Mesendoderm (in vitro differentiated cells): ENCODE data around the gene UBE2H.
A peak's percentile ranks its signal among the peaks of the same experiment; 100 is the strongest.

ENCODE experiments used
- DNase-seq: peaks from one replicate; pipeline ENCODE4 v3.0.0; 2013
- H2AK5ac ChIP-seq: 2 replicates; pipeline ENCODE4 v1.6.1; 2013; ENCODE audit warnings: low read length, inconsistent platforms
- H2BK120ac ChIP-seq: 2 replicates; pipeline ENCODE4 v1.6.1; 2013; ENCODE audit warnings: low read depth, mild to moderate bottlenecking, low read length, moderate library complexity, mixed read lengths
- H2BK15ac ChIP-seq: replicated peaks from 2 replicates; pipeline ENCODE4 v1.6.1; 2013; ENCODE audit warnings: low read depth, mild to moderate bottlenecking, moderate library complexity
- H2BK5ac ChIP-seq: 2 replicates; pipeline ENCODE4 v1.6.1; 2013; ENCODE audit warnings: low read length, inconsistent platforms
- H3K18ac ChIP-seq: 2 replicates; pipeline ENCODE4 v1.6.1; 2013; ENCODE audit warnings: mild to moderate bottlenecking, low read length, mixed read lengths
- H3K23ac ChIP-seq: one replicate; pipeline ENCODE4 v1.6.1; 2013; ENCODE audit warnings: low read length
- H3K27ac ChIP-seq: 2 replicates; pipeline ENCODE4 v1.5.1; 2013; ENCODE audit warnings: low read depth, mild to moderate bottlenecking, inconsistent platforms, low read length, moderate library complexity
- H3K27me3 ChIP-seq: 2 replicates; pipeline ENCODE4 v1.6.1; 2013; ENCODE audit warnings: low read length, control low read depth, mild to moderate bottlenecking, inconsistent platforms; ENCODE audit not compliant: insufficient read depth, poor library complexity
- H3K36me3 ChIP-seq: 2 replicates; pipeline ENCODE4 v1.6.1; 2013; ENCODE audit warnings: low read length, inconsistent platforms; ENCODE audit not compliant: control insufficient read depth, insufficient read depth
- H3K4ac ChIP-seq: one replicate; pipeline ENCODE4 v1.6.1; 2013; ENCODE audit warnings: low read depth, mild to moderate bottlenecking, low read length, moderate library complexity
- H3K4me1 ChIP-seq: 2 replicates; pipeline ENCODE4 v1.6.1; 2013; ENCODE audit warnings: low read depth, low read length, inconsistent platforms; ENCODE audit not compliant: control insufficient read depth
- H3K4me2 ChIP-seq: 2 replicates; pipeline ENCODE4 v1.6.1; 2013; ENCODE audit warnings: low read length
- H3K4me3 ChIP-seq: 2 replicates; pipeline ENCODE4 v1.5.1; 2013; ENCODE audit warnings: mild to moderate bottlenecking, low read length
- H3K56ac ChIP-seq: one replicate; pipeline ENCODE4 v1.6.1; 2013; ENCODE audit warnings: low read length
- H3K79me1 ChIP-seq: 2 replicates; pipeline ENCODE4 v1.6.1; 2013; ENCODE audit warnings: low read length, inconsistent platforms
- H3K79me2 ChIP-seq: 2 replicates; pipeline ENCODE4 v1.6.1; 2013; ENCODE audit warnings: mild to moderate bottlenecking, low read length; ENCODE audit not compliant: control insufficient read depth, insufficient read depth
- H3K9ac ChIP-seq: 2 replicates; pipeline ENCODE4 v1.6.1; 2013; ENCODE audit warnings: low read length, inconsistent platforms
- H4K5ac ChIP-seq: one replicate; pipeline ENCODE4 v1.6.1; 2013; ENCODE audit warnings: low read length
- H4K8ac ChIP-seq: one replicate; pipeline ENCODE4 v1.6.1; 2013; ENCODE audit warnings: low read depth, mild to moderate bottlenecking, control low read depth, low read length, moderate library complexity
- WGBS: extraction: QIAGEN DNeasy Blood & Tissue Kit; methylation state at CpG from one replicate; pipeline ENCODE4 v1.1.7; 2013; ENCODE audit warnings: low lambda C conversion rate, missing lambda C conversion rate; ENCODE audit not compliant: insufficient coverage; ENCODE audit errors: extremely low coverage; 5-methylcytosine and 5-hydroxymethylcytosine counted together

Gene UBE2H

DNA sequence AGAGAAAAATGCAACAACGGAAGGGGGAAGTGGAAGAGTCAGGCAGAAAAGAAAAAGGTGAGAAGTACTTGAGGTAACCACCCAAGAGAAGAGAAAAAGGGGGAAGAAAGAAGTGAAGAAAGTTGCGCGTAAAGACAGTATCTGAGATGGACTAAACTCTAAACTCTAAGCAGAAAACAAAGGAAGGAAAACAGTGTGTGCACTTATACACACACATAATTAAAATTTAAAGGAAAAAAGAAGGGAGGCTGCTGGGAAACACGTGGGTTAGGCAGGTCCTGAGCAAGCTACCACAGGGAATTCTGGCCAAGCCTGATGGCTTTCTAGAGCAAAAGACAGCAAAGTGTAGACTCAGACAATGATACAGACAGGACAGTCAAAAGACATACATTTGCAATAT is 78.0 kb downstream of the UBE2H start:
- H2BK15ac ChIP-seq: no peak overlapping the region
- no peak overlapping the region for H2AK5ac ChIP-seq
- H3K27ac ChIP-seq: no peak overlapping the region
- H4K5ac ChIP-seq: no peak overlapping the region
- no peak overlapping the region for H3K23ac ChIP-seq
- peaks cover 1% of the 10 kb centered on the region for H3K79me1 ChIP-seq
- H3K56ac ChIP-seq: no peak overlapping the region
- H3K9ac ChIP-seq: no peak overlapping the region
- H3K4ac ChIP-seq: no peak overlapping the region
- WGBS: no CpG with 5 or more reads among the region's 4 CpGs
- no peak overlapping the region for H2BK120ac ChIP-seq
- no peak overlapping the region for H3K4me2 ChIP-seq
- H3K27me3 ChIP-seq: no peaks in the 10 kb centered on the region
- H3K4me1 ChIP-seq: peaks cover 4% of the 10 kb centered on the region
- no peak for DNase-seq
- no peak overlapping the region for H2BK5ac ChIP-seq
- H4K8ac ChIP-seq: no peak overlapping the region
- no peak overlapping the region for H3K18ac ChIP-seq
- no peak overlapping the region for H3K4me3 ChIP-seq
- no peaks in the 10 kb centered on the region for H3K36me3 ChIP-seq
- no peaks in the 10 kb centered on the region for H3K79me2 ChIP-seq

DNA sequence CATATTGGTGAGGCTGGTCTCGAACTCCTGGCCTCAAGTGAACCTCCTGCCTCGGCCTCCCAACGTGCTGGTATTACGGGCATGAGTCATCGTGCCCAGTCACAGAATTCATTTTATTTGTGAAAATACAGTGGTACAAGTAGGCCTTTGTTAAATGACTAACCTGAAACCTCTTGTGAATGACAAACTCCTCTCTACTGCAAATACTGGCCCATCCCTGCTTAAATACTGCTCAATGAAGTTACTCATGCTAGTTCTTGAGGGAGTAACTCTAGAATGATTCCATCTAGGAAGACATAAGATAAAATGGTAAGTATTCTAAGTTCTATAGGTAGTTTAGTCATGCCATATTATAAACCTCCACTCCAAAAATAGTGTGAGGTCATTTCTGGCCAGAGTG is 80.7 kb downstream of the UBE2H start:
- Histone ChIP-seq H3K23ac (no peak overlapping the region), H2BK15ac (no peak overlapping the region), H3K56ac (no peak overlapping the region), H3K79me2 (no peaks in the 10 kb centered on the region), H3K27me3 (no peaks in the 10 kb centered on the region), H3K4me3 (no peak overlapping the region), H3K9ac (no peak overlapping the region), H2BK5ac (no peak overlapping the region), H4K8ac (no peak overlapping the region), H4K5ac (no peak overlapping the region), H3K4ac (no peak overlapping the region), H2BK120ac (no peak overlapping the region), H2AK5ac (no peak overlapping the region), H3K18ac (no peak overlapping the region), H3K4me1 (peaks cover 4% of the 10 kb centered on the region), H3K36me3 (no peaks in the 10 kb centered on the region), H3K27ac (no peak overlapping the region), H3K79me1 (peaks cover 4% of the 10 kb centered on the region), H3K4me2 (no peak overlapping the region)
- WGBS: no CpG with 5 or more reads among the region's 5 CpGs
- no peak for DNase-seq

DNA sequence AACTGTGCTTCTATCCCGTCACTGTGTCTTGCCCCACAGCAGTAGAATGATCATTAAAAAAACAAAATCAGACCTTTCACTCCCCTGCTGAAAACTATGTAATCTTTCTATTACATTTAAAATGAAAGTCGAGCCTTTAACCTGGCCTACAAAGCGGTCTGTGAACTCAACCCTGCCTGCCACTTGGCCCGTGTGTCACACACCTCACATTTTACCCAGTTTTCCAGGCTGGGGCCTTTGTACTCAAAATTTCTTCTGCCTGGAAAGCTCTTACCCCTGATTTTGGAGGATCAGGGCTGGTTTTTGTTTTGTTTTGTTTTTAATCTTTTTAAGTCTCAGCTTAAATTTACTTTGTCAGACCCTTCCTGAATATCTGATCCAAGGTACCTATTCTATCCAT is 82.1 kb downstream of the UBE2H start:
- H3K79me1 ChIP-seq: peaks cover 4% of the 10 kb centered on the region
- no peak overlapping the region for H3K4ac ChIP-seq
- H3K56ac ChIP-seq: no peak overlapping the region
- H4K5ac ChIP-seq: no peak overlapping the region
- H3K4me2 ChIP-seq: no peak overlapping the region
- no peak overlapping the region for H2BK120ac ChIP-seq
- no peaks in the 10 kb centered on the region for H3K4me1 ChIP-seq
- H2AK5ac ChIP-seq: no peak overlapping the region
- DNase-seq: no peak
- H3K36me3 ChIP-seq: no peaks in the 10 kb centered on the region
- H2BK5ac ChIP-seq: no peak overlapping the region
- WGBS: no CpG with 5 or more reads among the region's 4 CpGs
- no peak overlapping the region for H2BK15ac ChIP-seq
- H3K4me3 ChIP-seq: no peak overlapping the region
- no peak overlapping the region for H3K9ac ChIP-seq
- no peak overlapping the region for H3K27ac ChIP-seq
- H3K23ac ChIP-seq: no peak overlapping the region
- H3K27me3 ChIP-seq: no peaks in the 10 kb centered on the region
- no peaks in the 10 kb centered on the region for H3K79me2 ChIP-seq
- H3K18ac ChIP-seq: no peak overlapping the region
- no peak overlapping the region for H4K8ac ChIP-seq

DNA sequence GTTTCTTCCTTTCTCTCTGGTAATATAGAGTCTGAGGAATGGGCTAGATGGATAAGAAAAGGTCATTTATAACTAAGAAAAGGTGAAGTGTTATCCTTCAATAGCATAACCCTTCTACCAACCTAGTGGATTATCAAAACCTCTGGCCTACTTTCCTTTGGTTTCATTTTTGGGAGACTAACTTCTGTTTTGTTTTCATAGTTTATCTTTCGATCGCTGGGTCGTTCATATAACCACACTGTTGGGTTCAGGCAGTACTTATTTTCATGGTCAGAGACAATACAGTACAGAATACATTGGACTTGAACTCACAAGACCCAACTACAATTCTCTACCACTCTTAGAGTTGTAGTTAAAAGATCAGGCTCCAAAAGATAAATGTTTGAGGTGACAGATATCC is 86.5 kb downstream of the UBE2H start:
- no CpG with 5 or more reads among the region's 3 CpGs for WGBS
- no peak overlapping the region for H3K9ac ChIP-seq
- H2BK15ac ChIP-seq: no peak overlapping the region

DNA sequence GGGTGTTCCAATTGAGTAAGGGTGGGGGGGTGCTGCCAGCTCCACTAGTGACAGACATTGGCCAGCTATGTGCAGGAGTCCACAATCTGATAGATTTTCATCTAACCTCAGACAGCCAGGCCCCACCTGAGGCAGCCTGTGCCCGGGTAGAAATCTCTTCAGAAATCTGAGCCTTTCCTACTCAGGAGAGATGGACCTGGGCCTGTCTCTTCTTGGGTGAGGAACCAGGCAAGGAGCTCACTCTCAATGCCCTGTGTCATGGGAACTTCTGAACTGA is 86.9 kb downstream of the UBE2H start:
- H4K5ac ChIP-seq: no peak overlapping the region
- no peak overlapping the region for H2BK15ac ChIP-seq
- H3K27ac ChIP-seq: no peak overlapping the region
- H3K23ac ChIP-seq: no peak overlapping the region
- no peak overlapping the region for H3K4me2 ChIP-seq
- no peak for DNase-seq
- H3K79me1 ChIP-seq: peaks cover 4% of the 10 kb centered on the region
- H2BK5ac ChIP-seq: no peak overlapping the region
- no peak overlapping the region for H2BK120ac ChIP-seq
- H4K8ac ChIP-seq: no peak overlapping the region
- peak overlapping the region; percentile 36 for H3K4ac ChIP-seq
- H3K79me2 ChIP-seq: no peaks in the 10 kb centered on the region
- no peak overlapping the region for H3K4me3 ChIP-seq
- H3K9ac ChIP-seq: no peak overlapping the region
- no peak overlapping the region for H3K56ac ChIP-seq
- H3K36me3 ChIP-seq: no peaks in the 10 kb centered on the region
- H2AK5ac ChIP-seq: no peak overlapping the region
- H3K4me1 ChIP-seq: peaks cover 3% of the 10 kb centered on the region
- H3K18ac ChIP-seq: no peak overlapping the region
- H3K27me3 ChIP-seq: no peaks in the 10 kb centered on the region
- WGBS: no CpG with 5 or more reads among the region's 1 CpG

More for the DNA sequence above, 86.5 kb downstream of the UBE2H start:
- Histone ChIP-seq H3K56ac (no peak overlapping the region), H4K8ac (no peak overlapping the region), H3K27ac (no peak overlapping the region), H3K27me3 (no peaks in the 10 kb centered on the region), H3K4me1 (peaks cover 3% of the 10 kb centered on the region), H3K4me2 (no peak overlapping the region), H2BK5ac (no peak overlapping the region), H3K36me3 (no peaks in the 10 kb centered on the region), H2AK5ac (no peak overlapping the region), H3K23ac (no peak overlapping the region), H3K79me1 (peaks cover 4% of the 10 kb centered on the region), H3K79me2 (no peaks in the 10 kb centered on the region), H2BK120ac (no peak overlapping the region), H3K18ac (no peak overlapping the region), H3K4me3 (no peak overlapping the region), H3K4ac (peak overlapping the region; percentile 36), H4K5ac (no peak overlapping the region)
- DNase-seq: no peak

DNA sequence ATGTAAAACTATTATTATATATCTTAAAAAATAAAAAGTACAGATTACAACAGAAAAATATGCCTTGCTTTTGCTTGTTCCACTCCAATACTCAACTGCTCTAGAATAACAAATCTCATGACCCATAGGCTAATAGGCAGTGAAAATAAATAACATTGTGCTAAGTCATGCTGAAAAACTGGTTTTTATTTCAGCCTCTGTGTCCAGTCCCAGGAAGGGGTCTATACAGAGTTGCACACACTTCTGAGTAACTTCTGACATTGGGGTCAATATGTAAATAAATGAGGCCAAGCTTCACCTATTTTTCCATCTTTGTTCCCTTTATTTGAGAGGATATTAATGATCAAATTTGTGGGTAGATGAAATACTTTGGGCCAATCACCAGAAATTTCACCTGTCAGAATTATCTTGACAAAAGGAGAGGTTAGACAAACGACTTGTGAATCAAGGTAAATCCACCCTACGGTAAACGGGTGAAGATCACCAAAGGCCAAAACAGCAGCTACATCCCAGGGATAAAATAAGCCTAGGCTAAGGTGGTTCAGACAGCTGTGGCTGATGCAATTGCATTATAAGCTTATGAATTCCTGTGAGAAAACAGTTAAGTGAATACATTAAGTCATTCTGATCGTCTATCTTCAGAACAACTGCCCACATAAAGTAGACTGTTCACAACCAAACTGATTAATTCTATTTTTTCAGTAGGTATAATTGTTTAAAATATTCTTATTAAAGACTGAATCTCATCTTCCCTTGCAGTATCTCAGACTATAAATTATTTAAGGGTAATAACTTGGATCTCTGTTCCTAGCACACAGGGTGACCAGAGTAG is 87.5 kb downstream of the UBE2H start:
- H2AK5ac ChIP-seq: no peak overlapping the region
- no peak overlapping the region for H3K23ac ChIP-seq
- no peak overlapping the region for H4K5ac ChIP-seq
- no peak for DNase-seq
- H3K4me2 ChIP-seq: no peak overlapping the region
- no peak overlapping the region for H3K27ac ChIP-seq
- no peak overlapping the region for H2BK5ac ChIP-seq
- peaks cover 4% of the 10 kb centered on the region for H3K79me1 ChIP-seq
- no peak overlapping the region for H3K4ac ChIP-seq
- H2BK15ac ChIP-seq: no peak overlapping the region
- H3K4me1 ChIP-seq: peaks cover 3% of the 10 kb centered on the region
- no peak overlapping the region for H3K9ac ChIP-seq
- no peak overlapping the region for H2BK120ac ChIP-seq
- no peaks in the 10 kb centered on the region for H3K36me3 ChIP-seq
- no peaks in the 10 kb centered on the region for H3K27me3 ChIP-seq
- no CpG with 5 or more reads among the region's 4 CpGs for WGBS
- no peak overlapping the region for H3K4me3 ChIP-seq
- no peak overlapping the region for H3K56ac ChIP-seq
- no peak overlapping the region for H3K18ac ChIP-seq
- H3K79me2 ChIP-seq: no peaks in the 10 kb centered on the region
- no peak overlapping the region for H4K8ac ChIP-seq
